HEK293 (cell line): ENCODE results near the gene VIT.
A peak's percentile ranks its signal among the peaks of the same experiment; 100 is the strongest.

Source experiments
- CTCF ChIA-PET: fragments of 350-600 bp; formaldehyde crosslinking; extraction: SDS; loops from one replicate; lab custom pipeline; 2021; ENCODE audit warnings: antibody characterized with exemption; lab: Yijun Ruan, JAX
- POLR2A ChIA-PET: fragments of 300-600 bp; formaldehyde crosslinking; extraction: SDS; loops from one replicate; lab custom pipeline; 2020; ENCODE audit warnings: antibody characterized with exemption, inconsistent platforms; lab: Yijun Ruan, JAX
- H3K27ac ChIP-seq: fragments of 200-500 bp; sonication (Bioruptor generic); 2 replicates; pipeline ENCODE4 v1.5.1; 2014; ENCODE audit warnings: low read depth, low read length, control low read depth, inconsistent platforms; ENCODE audit errors: extremely low read depth
- H3K36me3 ChIP-seq, 2 experiments: fragments of 200-500 bp in 1 of 2; sonication (Bioruptor generic) in 1 of 2; 1 replicate in 1 of 2; 2 replicates in 1 of 2; pipeline ENCODE4 v1.5.1; 2014 to 2017; ENCODE audit warnings: inconsistent platforms in 2 of 2, low read length in 2 of 2; ENCODE audit not compliant: control insufficient read depth in 2 of 2, insufficient read depth in 1 of 2
- H3K4me1 ChIP-seq: fragments of 200-500 bp; sonication (Bioruptor generic); 2 replicates; pipeline ENCODE4 v1.5.1; 2014; ENCODE audit warnings: mild to moderate bottlenecking, low read length, inconsistent platforms; ENCODE audit not compliant: control insufficient read depth, insufficient read depth
- H3K4me3 ChIP-seq: 2 replicates; pipeline ENCODE4 v1.5.1; 2011; ENCODE audit warnings: low read depth, mild to moderate bottlenecking, control low read depth, low read length, moderate library complexity
- H3K9me3 ChIP-seq: fragments of 200-500 bp; sonication (Bioruptor generic); 2 replicates; pipeline ENCODE4 v1.5.1; 2014; ENCODE audit warnings: low read depth, low read length, inconsistent platforms; ENCODE audit not compliant: control insufficient read depth, insufficient read depth
- GLI4 ChIP-seq: fragments of 450-650 bp; formaldehyde crosslinking; IDR thresholded peaks from 2 replicates; pipeline ENCODE4 v1.5.1; 2016; ENCODE audit warnings: missing biosample characterization, missing genetic modification characterization
- MEIS1 ChIP-seq: sonication (generic); formaldehyde crosslinking; IDR thresholded peaks from 2 replicates; pipeline ENCODE4 v1.8.1; 2022; ENCODE audit warnings: missing genetic modification reagents, mild to moderate bottlenecking, borderline replicate concordance
- SCRT2 ChIP-seq: fragments of 450-650 bp; formaldehyde crosslinking; IDR thresholded peaks from 2 replicates; pipeline ENCODE4 v1.5.1; 2016; ENCODE audit warnings: missing biosample characterization, missing genetic modification characterization
- SETDB1 ChIP-seq: IDR thresholded peaks from one replicate; pipeline ENCODE4 v1.6.1; 2017; ENCODE audit warnings: mild to moderate bottlenecking, low read length, moderate library complexity, mixed read lengths; ENCODE audit not compliant: insufficient read length
- SP2 ChIP-seq: fragments of 450-650 bp; formaldehyde crosslinking; IDR thresholded peaks from 2 replicates; pipeline ENCODE4 v1.5.1; 2016; ENCODE audit warnings: missing biosample characterization, missing genetic modification characterization
- SP3 ChIP-seq: fragments of 450-650 bp; formaldehyde crosslinking; IDR thresholded peaks from 2 replicates; pipeline ENCODE4 v1.5.1; 2016; ENCODE audit warnings: missing biosample characterization, missing genetic modification characterization
- WT1 ChIP-seq: fragments of 450-650 bp; formaldehyde crosslinking; IDR thresholded peaks from 2 replicates; pipeline ENCODE4 v1.5.1; 2016; ENCODE audit warnings: missing biosample characterization, missing genetic modification characterization
- ZFP3 ChIP-seq: fragments of 450-650 bp; formaldehyde crosslinking; IDR thresholded peaks from 2 replicates; pipeline ENCODE4 v1.5.1; 2016; ENCODE audit warnings: low read depth, missing biosample characterization, missing genetic modification characterization
- ZNF121 ChIP-seq: fragments of 450-650 bp; formaldehyde crosslinking; IDR thresholded peaks from 2 replicates; pipeline ENCODE4 v1.5.1; 2016; ENCODE audit warnings: missing biosample characterization, missing genetic modification characterization
- ZNF132 ChIP-seq: fragments of 450-650 bp; formaldehyde crosslinking; IDR thresholded peaks from 2 replicates; pipeline ENCODE4 v1.5.1; 2017; ENCODE audit warnings: missing biosample characterization, missing genetic modification characterization, borderline replicate concordance
- ZNF133 ChIP-seq: fragments of 450-650 bp; formaldehyde crosslinking; IDR thresholded peaks from 2 replicates; pipeline ENCODE4 v1.5.1; 2016; ENCODE audit warnings: missing biosample characterization, missing genetic modification characterization
- ZNF138 ChIP-seq: fragments of 450-650 bp; formaldehyde crosslinking; IDR thresholded peaks from 2 replicates; pipeline ENCODE4 v1.5.1; 2016; ENCODE audit warnings: missing biosample characterization, missing genetic modification characterization, borderline replicate concordance
- ZNF174 ChIP-seq: fragments of 450-650 bp; formaldehyde crosslinking; IDR thresholded peaks from 2 replicates; pipeline ENCODE4 v1.5.0; 2017; ENCODE audit warnings: missing biosample characterization, mild to moderate bottlenecking, missing genetic modification characterization
- ZNF175 ChIP-seq: fragments of 450-650 bp; formaldehyde crosslinking; IDR thresholded peaks from 2 replicates; pipeline ENCODE4 v1.5.1; 2016; ENCODE audit warnings: missing biosample characterization, missing genetic modification characterization
- ZNF311 ChIP-seq: fragments of 450-650 bp; formaldehyde crosslinking; IDR thresholded peaks from 2 replicates; pipeline ENCODE4 v1.5.1; 2017; ENCODE audit warnings: missing biosample characterization, missing genetic modification characterization, borderline replicate concordance
- ZNF366 ChIP-seq: fragments of 450-650 bp; formaldehyde crosslinking; conservative IDR thresholded peaks from 2 replicates; pipeline ENCODE4 v1.5.1; 2016; ENCODE audit warnings: missing biosample characterization, missing genetic modification characterization
- ZNF37A ChIP-seq: fragments of 450-650 bp; IDR thresholded peaks from 2 replicates; pipeline ENCODE4 v1.5.1; 2018; ENCODE audit warnings: missing biosample characterization, missing genetic modification characterization
- ZNF48 ChIP-seq: fragments of 450-650 bp; formaldehyde crosslinking; IDR thresholded peaks from 2 replicates; pipeline ENCODE4 v1.5.1; 2016; ENCODE audit warnings: missing biosample characterization, missing genetic modification characterization
- ZNF514 ChIP-seq: fragments of 450-650 bp; formaldehyde crosslinking; IDR thresholded peaks from 2 replicates; pipeline ENCODE4 v1.5.1; 2016; ENCODE audit warnings: missing biosample characterization, missing genetic modification characterization
- ZNF544 ChIP-seq: fragments of 450-650 bp; formaldehyde crosslinking; IDR thresholded peaks from 2 replicates; pipeline ENCODE4 v1.5.0; 2017; ENCODE audit warnings: missing biosample characterization, missing genetic modification characterization
- ZNF596 ChIP-seq: fragments of 450-650 bp; IDR thresholded peaks from 2 replicates; pipeline ENCODE4 v1.5.0; 2018; ENCODE audit warnings: missing biosample characterization, mild to moderate bottlenecking, missing genetic modification characterization, moderate library complexity
- ZNF623 ChIP-seq: fragments of 450-650 bp; formaldehyde crosslinking; IDR thresholded peaks from 2 replicates; pipeline ENCODE4 v1.5.1; 2016; ENCODE audit warnings: missing biosample characterization, missing genetic modification characterization
- ZNF777 ChIP-seq: fragments of 450-650 bp; formaldehyde crosslinking; IDR thresholded peaks from 2 replicates; pipeline ENCODE4 v1.5.1; 2017; ENCODE audit warnings: missing biosample characterization, missing genetic modification characterization, borderline replicate concordance
- ZXDB ChIP-seq: fragments of 450-650 bp; formaldehyde crosslinking; IDR thresholded peaks from 2 replicates; pipeline ENCODE4 v1.5.1; 2016; ENCODE audit warnings: missing biosample characterization, missing genetic modification characterization
- TF ChIP-seq, protein P1 (sequence below): fragments of 450-650 bp; formaldehyde crosslinking; IDR thresholded peaks from 2 replicates; pipeline ENCODE4; 2016; ENCODE audit warnings: missing biosample characterization, missing genetic modification characterization
- TF ChIP-seq, protein P2 (sequence below): fragments of 450-650 bp; formaldehyde crosslinking; IDR thresholded peaks from 2 replicates; pipeline ENCODE4 v1.5.1; 2016; ENCODE audit warnings: missing biosample characterization, missing genetic modification characterization, low read depth
- TF ChIP-seq, protein P3 (sequence below): fragments of 450-650 bp; formaldehyde crosslinking; IDR thresholded peaks from 2 replicates; pipeline ENCODE4 v1.5.1; 2016; ENCODE audit warnings: missing biosample characterization, missing genetic modification characterization
- TF ChIP-seq, protein P4 (sequence below): fragments of 450-650 bp; formaldehyde crosslinking; IDR thresholded peaks from 2 replicates; pipeline ENCODE4 v1.5.1; 2016; ENCODE audit warnings: missing biosample characterization, missing genetic modification characterization

VIT gene

DNA sequence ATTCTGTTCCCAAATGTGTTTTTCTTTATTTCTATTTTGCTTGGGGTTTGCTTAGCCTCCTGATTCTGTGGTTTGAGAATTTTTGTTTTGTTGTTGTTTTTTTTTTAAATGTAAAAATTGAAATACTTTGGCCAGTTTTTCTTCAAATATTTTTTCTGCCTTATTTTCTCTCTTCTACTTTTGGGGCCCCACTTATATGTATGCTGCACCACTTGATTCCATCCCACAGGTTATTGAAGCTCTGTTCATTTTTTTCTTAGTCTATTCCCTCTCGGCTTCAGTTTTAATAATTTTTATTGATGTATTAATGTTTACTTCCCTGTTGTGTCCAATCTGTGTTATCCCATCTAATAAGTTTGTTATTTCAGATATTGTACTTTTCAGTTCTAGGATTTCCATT is 17.7 kb upstream of the VIT start:
- H3K36me3 ChIP-seq = no peaks in the 10 kb centered on the region
- POLR2A ChIA-PET = no interaction called here
- CTCF ChIA-PET = no interaction called here
- H3K9me3 ChIP-seq = no peaks in the 10 kb centered on the region
- TF ChIP-seq ZNF48 (tag by site-specific recombination) (no peak), ZNF596 (tag by site-specific recombination) (no peak), ZFP3 (tag by site-specific recombination) (no peak), ZNF138 (no peak), ZNF121 (tag by site-specific recombination) (no peak), WT1 (no peak), SP2 (tag by site-specific recombination) (no peak), ZNF174 (tag by site-specific recombination) (no peak), SETDB1 (peak; percentile 77), ZNF514 (tag by site-specific recombination) (no peak), ZNF777 (tag by site-specific recombination) (no peak), ZXDB (tag by site-specific recombination) (no peak), ZNF311 (no peak), ZNF133 (tag by site-specific recombination) (peak; percentile 92), ZNF623 (tag by site-specific recombination) (no peak)
- TF ChIP-seq, protein P1, sequence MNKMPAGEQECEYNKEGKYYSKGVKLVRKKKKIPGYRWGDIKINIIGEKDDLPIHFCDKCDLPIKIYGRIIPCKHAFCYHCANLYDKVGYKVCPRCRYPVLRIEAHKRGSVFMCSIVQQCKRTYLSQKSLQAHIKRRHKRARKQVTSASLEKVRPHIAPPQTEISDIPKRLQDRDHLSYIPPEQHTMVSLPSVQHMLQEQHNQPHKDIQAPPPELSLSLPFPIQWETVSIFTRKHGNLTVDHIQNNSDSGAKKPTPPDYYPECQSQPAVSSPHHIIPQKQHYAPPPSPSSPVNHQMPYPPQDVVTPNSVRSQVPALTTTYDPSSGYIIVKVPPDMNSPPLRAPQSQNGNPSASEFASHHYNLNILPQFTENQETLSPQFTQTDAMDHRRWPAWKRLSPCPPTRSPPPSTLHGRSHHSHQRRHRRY (tag by site-specific recombination) = no peak
- TF ChIP-seq, protein P2, sequence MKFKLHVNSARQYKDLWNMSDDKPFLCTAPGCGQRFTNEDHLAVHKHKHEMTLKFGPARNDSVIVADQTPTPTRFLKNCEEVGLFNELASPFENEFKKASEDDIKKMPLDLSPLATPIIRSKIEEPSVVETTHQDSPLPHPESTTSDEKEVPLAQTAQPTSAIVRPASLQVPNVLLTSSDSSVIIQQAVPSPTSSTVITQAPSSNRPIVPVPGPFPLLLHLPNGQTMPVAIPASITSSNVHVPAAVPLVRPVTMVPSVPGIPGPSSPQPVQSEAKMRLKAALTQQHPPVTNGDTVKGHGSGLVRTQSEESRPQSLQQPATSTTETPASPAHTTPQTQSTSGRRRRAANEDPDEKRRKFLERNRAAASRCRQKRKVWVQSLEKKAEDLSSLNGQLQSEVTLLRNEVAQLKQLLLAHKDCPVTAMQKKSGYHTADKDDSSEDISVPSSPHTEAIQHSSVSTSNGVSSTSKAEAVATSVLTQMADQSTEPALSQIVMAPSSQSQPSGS (tag by site-specific recombination) = no peak
- H3K4me1 ChIP-seq = no peaks in the 10 kb centered on the region
- H3K4me3 ChIP-seq = no peak overlapping the region
- no peak overlapping the region for H3K27ac ChIP-seq

DNA sequence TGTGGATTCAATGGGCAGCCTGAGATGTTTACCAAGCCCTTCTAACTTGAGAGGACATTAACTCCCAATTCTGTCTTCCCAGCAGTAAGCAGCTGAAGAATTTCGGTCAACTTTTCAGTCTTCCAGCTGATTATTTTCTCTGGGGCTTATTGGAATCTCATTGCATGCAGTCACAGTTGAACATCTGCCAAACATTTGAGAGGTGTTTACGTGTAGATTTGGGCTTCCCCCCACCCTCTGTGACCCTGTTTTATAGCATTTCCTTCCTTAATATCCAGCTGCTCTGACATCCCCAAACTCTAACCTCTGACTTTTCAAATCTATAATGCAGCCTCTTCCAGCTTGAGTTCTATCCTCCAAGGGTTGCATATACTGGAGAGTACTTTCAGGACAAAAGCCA is 16.5 kb upstream of the VIT start:
- H3K27ac ChIP-seq = no peak overlapping the region
- no peaks in the 10 kb centered on the region for H3K36me3 ChIP-seq
- no peak overlapping the region for H3K4me3 ChIP-seq
- H3K4me1 ChIP-seq = no peaks in the 10 kb centered on the region
- ChIA-PET POLR2A (no interaction called here), CTCF (interaction anchor here (0.6 to 1.1 kb wide), 2 partner anchors 16 to 39 kb away, joined by 3 to 7 read pairs; no protein-coding TSS in a partner anchor)
- H3K9me3 ChIP-seq = no peaks in the 10 kb centered on the region
- TF ChIP-seq ZNF37A (tag by site-specific recombination) = no peak
- TF ChIP-seq, protein P3, sequence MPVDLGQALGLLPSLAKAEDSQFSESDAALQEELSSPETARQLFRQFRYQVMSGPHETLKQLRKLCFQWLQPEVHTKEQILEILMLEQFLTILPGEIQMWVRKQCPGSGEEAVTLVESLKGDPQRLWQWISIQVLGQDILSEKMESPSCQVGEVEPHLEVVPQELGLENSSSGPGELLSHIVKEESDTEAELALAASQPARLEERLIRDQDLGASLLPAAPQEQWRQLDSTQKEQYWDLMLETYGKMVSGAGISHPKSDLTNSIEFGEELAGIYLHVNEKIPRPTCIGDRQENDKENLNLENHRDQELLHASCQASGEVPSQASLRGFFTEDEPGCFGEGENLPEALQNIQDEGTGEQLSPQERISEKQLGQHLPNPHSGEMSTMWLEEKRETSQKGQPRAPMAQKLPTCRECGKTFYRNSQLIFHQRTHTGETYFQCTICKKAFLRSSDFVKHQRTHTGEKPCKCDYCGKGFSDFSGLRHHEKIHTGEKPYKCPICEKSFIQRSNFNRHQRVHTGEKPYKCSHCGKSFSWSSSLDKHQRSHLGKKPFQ = no peak
- TF ChIP-seq ZNF544 (tag by site-specific recombination) = no peak
- TF ChIP-seq, protein P4, sequence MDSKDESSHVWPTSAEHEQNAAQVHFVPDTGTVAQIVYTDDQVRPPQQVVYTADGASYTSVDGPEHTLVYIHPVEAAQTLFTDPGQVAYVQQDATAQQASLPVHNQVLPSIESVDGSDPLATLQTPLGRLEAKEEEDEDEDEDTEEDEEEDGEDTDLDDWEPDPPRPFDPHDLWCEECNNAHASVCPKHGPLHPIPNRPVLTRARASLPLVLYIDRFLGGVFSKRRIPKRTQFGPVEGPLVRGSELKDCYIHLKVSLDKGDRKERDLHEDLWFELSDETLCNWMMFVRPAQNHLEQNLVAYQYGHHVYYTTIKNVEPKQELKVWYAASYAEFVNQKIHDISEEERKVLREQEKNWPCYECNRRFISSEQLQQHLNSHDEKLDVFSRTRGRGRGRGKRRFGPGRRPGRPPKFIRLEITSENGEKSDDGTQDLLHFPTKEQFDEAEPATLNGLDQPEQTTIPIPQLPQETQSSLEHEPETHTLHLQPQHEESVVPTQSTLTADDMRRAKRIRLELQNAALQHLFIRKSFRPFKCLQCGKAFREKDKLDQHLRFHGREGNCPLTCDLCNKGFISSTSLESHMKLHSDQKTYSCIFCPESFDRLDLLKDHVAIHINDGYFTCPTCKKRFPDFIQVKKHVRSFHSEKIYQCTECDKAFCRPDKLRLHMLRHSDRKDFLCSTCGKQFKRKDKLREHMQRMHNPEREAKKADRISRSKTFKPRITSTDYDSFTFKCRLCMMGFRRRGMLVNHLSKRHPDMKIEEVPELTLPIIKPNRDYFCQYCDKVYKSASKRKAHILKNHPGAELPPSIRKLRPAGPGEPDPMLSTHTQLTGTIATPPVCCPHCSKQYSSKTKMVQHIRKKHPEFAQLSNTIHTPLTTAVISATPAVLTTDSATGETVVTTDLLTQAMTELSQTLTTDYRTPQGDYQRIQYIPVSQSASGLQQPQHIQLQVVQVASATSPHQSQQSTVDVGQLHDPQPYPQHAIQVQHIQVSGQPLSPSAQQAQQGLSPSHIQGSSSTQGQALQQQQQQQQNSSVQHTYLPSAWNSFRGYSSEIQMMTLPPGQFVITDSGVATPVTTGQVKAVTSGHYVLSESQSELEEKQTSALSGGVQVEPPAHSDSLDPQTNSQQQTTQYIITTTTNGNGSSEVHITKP (tag by site-specific recombination) = no peak
- TF ChIP-seq ZXDB (tag by site-specific recombination) = no peak
- no peak for TF ChIP-seq SP3 (tag by site-specific recombination)
- no peak for TF ChIP-seq ZNF175 (tag by site-specific recombination)
- TF ChIP-seq GLI4 (tag by site-specific recombination) = no peak
- no peak for TF ChIP-seq MEIS1 (CRISPR knock-in tag)
- TF ChIP-seq SCRT2 (tag by site-specific recombination) = no peak
- TF ChIP-seq ZNF174 (tag by site-specific recombination) = no peak
- TF ChIP-seq ZNF366 (tag by site-specific recombination) = no peak
- no peak for TF ChIP-seq ZNF623 (tag by site-specific recombination)
- no peak for TF ChIP-seq ZNF132 (tag by site-specific recombination)
